ENCODE data around the gene RPGRIP1L. TPM values are rescaled to one million over a fixed set of nuclear protein-coding genes. Genes with fewer than 3 reads are reported as not detected.

RPGRIP1L gene
- total and polyA plus RNA-seq, 2 donors (not counting 1 experiment from before 2014, with no cell fraction given) = 7.4 to 13.0 TPM

DNA sequence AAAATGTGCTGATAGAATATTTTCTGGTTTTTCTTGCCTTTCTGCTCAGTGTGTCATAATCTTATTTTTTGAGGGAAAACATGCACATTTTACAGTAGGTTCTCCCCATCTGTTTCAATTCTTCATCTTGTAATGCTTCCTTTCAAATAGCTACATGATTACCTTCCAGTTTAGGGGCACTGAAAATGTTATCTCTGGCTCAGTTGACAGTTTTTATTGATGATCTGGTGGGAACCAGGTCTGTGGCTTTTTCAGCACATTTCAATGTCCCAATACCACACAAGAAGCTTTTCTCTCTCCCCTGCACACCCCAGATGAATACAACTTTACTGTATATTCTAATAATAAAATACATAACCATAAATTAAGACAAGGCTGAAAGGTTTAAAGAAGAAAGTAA is 36.8 kb upstream of the RPGRIP1L start:
- Histone ChIP-seq H2AFZ (ENCODE audit: low read length) (no peak overlapping the region), H3K4me3 (replicated peaks in 1 of 4; ENCODE audit: control extremely low read depth in 1 of 4, insufficient read depth in 1 of 4, low read depth in 3 of 4, low read length in 4 of 4) (no peak overlapping the region), H3K4me2 (ENCODE audit: extremely low read depth, insufficient read depth, low read length) (no peak overlapping the region), H3K79me2 (ENCODE audit: control insufficient read depth, insufficient read depth, low read length) (no peaks in the 10 kb centered on the region), H3K36me3 (ENCODE audit: control insufficient read depth, insufficient read depth, low read length) (no peaks in the 10 kb centered on the region), H3K9me3 (ENCODE audit: control insufficient read depth, insufficient read depth, low read depth, low read length) (no peaks in the 10 kb centered on the region), H4K20me1 (ENCODE audit: control insufficient read depth, extremely low read depth, insufficient read depth, low read length) (no peaks in the 10 kb centered on the region), H3K27ac (ENCODE audit: insufficient read depth, low read length) (no peak overlapping the region), H3K9ac (ENCODE audit: insufficient read depth, low read length) (no peak overlapping the region), H3K27me3 (ENCODE audit: control insufficient read depth, insufficient read depth, low read length) (no peaks in the 10 kb centered on the region), H3K4me1 (ENCODE audit: control insufficient read depth, extremely low read depth, insufficient read depth, low read length) (no peaks in the 10 kb centered on the region)
- DNase-seq (ENCODE audit: low read depth in 2 of 2) = peak in 1 of 2 donors; percentile 42
- TF ChIP-seq EZH2 (IDR thresholded peaks at IDR 0.05; ENCODE audit: low read length, missing control alignments) (no peak), CTCF (conservative IDR thresholded peaks at IDR 0.05 in 1 of 2, IDR thresholded peaks at IDR 0.05 in 1 of 2; ENCODE audit: low read depth in 1 of 2, low read length in 2 of 2) (no peak)

GRCh38 chr16:53737552-53737951 is 33.9 kb upstream of the RPGRIP1L start:
- Histone ChIP-seq H3K36me3 (ENCODE audit: control insufficient read depth, insufficient read depth, low read length) (no peaks in the 10 kb centered on the region), H3K4me2 (ENCODE audit: extremely low read depth, insufficient read depth, low read length) (no peak overlapping the region), H3K27ac (ENCODE audit: insufficient read depth, low read length) (no peak overlapping the region), H2AFZ (ENCODE audit: low read length) (no peak overlapping the region), H3K9ac (ENCODE audit: insufficient read depth, low read length) (no peak overlapping the region), H3K9me3 (ENCODE audit: control insufficient read depth, insufficient read depth, low read depth, low read length) (no peaks in the 10 kb centered on the region), H3K4me1 (ENCODE audit: control insufficient read depth, extremely low read depth, insufficient read depth, low read length) (no peaks in the 10 kb centered on the region), H3K4me3 (replicated peaks in 1 of 4; ENCODE audit: control extremely low read depth in 1 of 4, insufficient read depth in 1 of 4, low read depth in 3 of 4, low read length in 4 of 4) (no peak overlapping the region), H4K20me1 (ENCODE audit: control insufficient read depth, extremely low read depth, insufficient read depth, low read length) (no peaks in the 10 kb centered on the region), H3K27me3 (ENCODE audit: control insufficient read depth, insufficient read depth, low read length) (no peaks in the 10 kb centered on the region), H3K79me2 (ENCODE audit: control insufficient read depth, insufficient read depth, low read length) (no peaks in the 10 kb centered on the region)
- DNase-seq (ENCODE audit: low read depth in 2 of 2) = no peak
- TF ChIP-seq CTCF (conservative IDR thresholded peaks at IDR 0.05 in 1 of 2, IDR thresholded peaks at IDR 0.05 in 1 of 2; ENCODE audit: low read depth in 1 of 2, low read length in 2 of 2) (no peak), EZH2 (IDR thresholded peaks at IDR 0.05; ENCODE audit: low read length, missing control alignments) (no peak)

- no peak overlapping the region for H3K4me2 ChIP-seq (ENCODE audit: extremely low read depth, insufficient read depth, low read length)
- no peak overlapping the region for H3K9ac ChIP-seq (ENCODE audit: insufficient read depth, low read length)
- H3K36me3 ChIP-seq (ENCODE audit: control insufficient read depth, insufficient read depth, low read length) = no peaks in the 10 kb centered on the region
- H3K4me1 ChIP-seq (ENCODE audit: control insufficient read depth, extremely low read depth, insufficient read depth, low read length) = no peaks in the 10 kb centered on the region
- no peaks in the 10 kb centered on the region for H3K27me3 ChIP-seq (ENCODE audit: control insufficient read depth, insufficient read depth, low read length)
- no peaks in the 10 kb centered on the region for H3K79me2 ChIP-seq (ENCODE audit: control insufficient read depth, insufficient read depth, low read length)
- H2AFZ ChIP-seq (ENCODE audit: low read length) = no peak overlapping the region
- no peaks in the 10 kb centered on the region for H4K20me1 ChIP-seq (ENCODE audit: control insufficient read depth, extremely low read depth, insufficient read depth, low read length)
- no peak for DNase-seq (ENCODE audit: low read depth in 2 of 2)
- no peak overlapping the region for H3K4me3 ChIP-seq (replicated peaks in 1 of 4; ENCODE audit: control extremely low read depth in 1 of 4, insufficient read depth in 1 of 4, low read depth in 3 of 4, low read length in 4 of 4)
- H3K27ac ChIP-seq (ENCODE audit: insufficient read depth, low read length) = no peak overlapping the region
- H3K9me3 ChIP-seq (ENCODE audit: control insufficient read depth, insufficient read depth, low read depth, low read length) = no peaks in the 10 kb centered on the region
- no peak for TF ChIP-seq EZH2 (IDR thresholded peaks at IDR 0.05; ENCODE audit: low read length, missing control alignments)
- TF ChIP-seq CTCF (conservative IDR thresholded peaks at IDR 0.05 in 1 of 2, IDR thresholded peaks at IDR 0.05 in 1 of 2; ENCODE audit: low read depth in 1 of 2, low read length in 2 of 2) = no peak
Observed at GRCh38 chr16:53736297-53736696, 32.6 kb upstream of the RPGRIP1L start.

Data from fibroblast of lung (primary cell).